Upper lobe of left lung (tissue), 6 donors: ENCODE measurements around the gene ZNF138. TPM values are rescaled to one million over a fixed set of nuclear protein-coding genes. Genes with fewer than 3 reads are reported as not detected.

ENCODE experiments used
- ATAC-seq, 2 donors: fragments of 200-7000 bp; cut with Tn5 transposase; one replicate each; pipeline ENCODE4 v1.9.1; 2022; ENCODE audit warnings: mild to moderate bottlenecking in 2 of 2, moderate library complexity in 2 of 2; ENCODE audit not compliant: low FRiP score in 2 of 2
- DNase-seq, 2 donors: peaks; one replicate each; pipeline ENCODE4 v3.0.0-alpha.2; 2019 to 2020
- H3K27ac ChIP-seq, 4 donors: fragments of 200-600 bp; sonication (generic); one replicate each; pipeline ENCODE4 v1.5.1; 2016 to 2019
- H3K27me3 ChIP-seq, 4 donors: fragments of 200-600 bp; sonication (generic); one replicate each; pipeline ENCODE4 v1.5.1; 2017 to 2019
- H3K36me3 ChIP-seq, 4 donors: fragments of 200-600 bp; sonication (generic); one replicate each; pipeline ENCODE4 v1.5.1; 2016 to 2019
- H3K4me1 ChIP-seq, 4 donors: fragments of 200-600 bp; sonication (generic); one replicate each; pipeline ENCODE4 v1.5.1; 2018 to 2019
- H3K4me3 ChIP-seq, 4 donors: fragments of 200-600 bp; sonication (generic); one replicate each; pipeline ENCODE4 v1.5.1; 2017 to 2019; ENCODE audit warnings: mild to moderate bottlenecking in 2 of 4, moderate library complexity in 1 of 4
- H3K9me3 ChIP-seq, 4 donors: fragments of 200-600 bp; sonication (generic); one replicate each; pipeline ENCODE4 v1.5.1; 2018 to 2019
- EP300 ChIP-seq, 4 donors: sonication (generic); formaldehyde crosslinking; IDR thresholded peaks; one replicate each; pipeline ENCODE4 v1.5.1; 2017; ENCODE audit warnings: antibody characterized with exemption in 4 of 4, control low read depth in 2 of 4
- POLR2A ChIP-seq, 4 donors: fragments of 450-650 bp; IDR thresholded peaks; one replicate each; pipeline ENCODE4 v1.5.1; 2016 to 2017; ENCODE audit warnings: antibody characterized with exemption in 4 of 4, mild to moderate bottlenecking in 2 of 4
- POLR2AphosphoS5 ChIP-seq, 2 donors: sonication (generic); formaldehyde crosslinking; IDR thresholded peaks; one replicate each; pipeline ENCODE4 v1.5.1; 2017; ENCODE audit warnings: antibody characterized with exemption in 2 of 2
- WGBS, 2 donors: methylation state at CpG; one replicate each; pipeline ENCODE4 v1.1.5; 2017 to 2018; 5-methylcytosine and 5-hydroxymethylcytosine counted together
- total RNA-seq, 6 donors: library from RNA; depleted of rRNA in 4 of 6; stranded (reverse); fragments of >200 nt in 4 of 6; gene quantifications; one replicate each; pipeline versions ENCODE4 v1.1.0 to v1.2.1, GENCODE V29; 2016 to 2021
- TF ChIP-seq, protein P1 (sequence below), 6 experiments: fragments of 450-650 bp in 4 of 6; fragments of 200-600 bp in 2 of 6; sonication (generic) in 2 of 6; IDR thresholded peaks; one replicate each; pipeline ENCODE4 v1.5.1; 2016 to 2019; ENCODE audit warnings: antibody characterized with exemption in 6 of 6
- donor health status: DM: no; HTN: no; CAD: no; lungs with moderate emphysema.
- donor health status: DM: no; HTN: yes; CAD: no; lungs with severe emphysema.

The ZNF138 gene
- total RNA-seq, 6 donors from 2014 or later = 3.4 to 23.7 (median 5.0) TPM

DNA sequence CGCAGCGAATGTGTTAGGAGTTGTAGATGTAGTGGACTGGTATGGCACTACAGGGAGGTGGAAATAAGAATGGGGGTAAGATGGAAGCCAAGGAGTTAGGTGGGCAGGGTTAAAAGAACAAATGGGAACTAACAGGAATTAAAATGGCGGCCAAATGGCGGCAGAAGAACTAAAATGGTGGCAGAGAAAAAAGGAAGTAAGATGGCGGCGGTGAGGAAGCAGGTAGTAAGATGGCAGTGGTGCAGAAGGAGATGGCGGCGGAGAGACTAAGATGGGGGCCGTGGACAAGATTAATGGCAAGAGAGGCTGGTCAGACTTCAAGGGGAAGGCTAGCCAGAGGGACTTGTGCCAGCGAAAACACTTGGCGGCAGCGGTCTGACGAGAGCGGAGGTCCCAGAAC lies 44.5 kb downstream of the ZNF138 start:
- Histone ChIP-seq H3K27me3 (no peaks in the 10 kb centered on the region), H3K4me1 (no peaks in the 10 kb centered on the region), H3K9me3 (no peaks in the 10 kb centered on the region), H3K27ac (no peak overlapping the region), H3K4me3 (no peak overlapping the region), H3K36me3 (no peaks in the 10 kb centered on the region)
- TF ChIP-seq POLR2AphosphoS5 (IDR thresholded peaks at IDR 0.05) (no peak), POLR2A (IDR thresholded peaks at IDR 0.05) (no peak), EP300 (IDR thresholded peaks at IDR 0.05) (no peak)
- TF ChIP-seq, protein P1, sequence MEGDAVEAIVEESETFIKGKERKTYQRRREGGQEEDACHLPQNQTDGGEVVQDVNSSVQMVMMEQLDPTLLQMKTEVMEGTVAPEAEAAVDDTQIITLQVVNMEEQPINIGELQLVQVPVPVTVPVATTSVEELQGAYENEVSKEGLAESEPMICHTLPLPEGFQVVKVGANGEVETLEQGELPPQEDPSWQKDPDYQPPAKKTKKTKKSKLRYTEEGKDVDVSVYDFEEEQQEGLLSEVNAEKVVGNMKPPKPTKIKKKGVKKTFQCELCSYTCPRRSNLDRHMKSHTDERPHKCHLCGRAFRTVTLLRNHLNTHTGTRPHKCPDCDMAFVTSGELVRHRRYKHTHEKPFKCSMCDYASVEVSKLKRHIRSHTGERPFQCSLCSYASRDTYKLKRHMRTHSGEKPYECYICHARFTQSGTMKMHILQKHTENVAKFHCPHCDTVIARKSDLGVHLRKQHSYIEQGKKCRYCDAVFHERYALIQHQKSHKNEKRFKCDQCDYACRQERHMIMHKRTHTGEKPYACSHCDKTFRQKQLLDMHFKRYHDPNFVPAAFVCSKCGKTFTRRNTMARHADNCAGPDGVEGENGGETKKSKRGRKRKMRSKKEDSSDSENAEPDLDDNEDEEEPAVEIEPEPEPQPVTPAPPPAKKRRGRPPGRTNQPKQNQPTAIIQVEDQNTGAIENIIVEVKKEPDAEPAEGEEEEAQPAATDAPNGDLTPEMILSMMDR (IDR thresholded peaks at IDR 0.05) = no peak
- WGBS, 2 donors = 78 to 81% methylated on average over 14 of the region's 14 CpGs
- no peak for ATAC-seq
- no peak for DNase-seq

DNA sequence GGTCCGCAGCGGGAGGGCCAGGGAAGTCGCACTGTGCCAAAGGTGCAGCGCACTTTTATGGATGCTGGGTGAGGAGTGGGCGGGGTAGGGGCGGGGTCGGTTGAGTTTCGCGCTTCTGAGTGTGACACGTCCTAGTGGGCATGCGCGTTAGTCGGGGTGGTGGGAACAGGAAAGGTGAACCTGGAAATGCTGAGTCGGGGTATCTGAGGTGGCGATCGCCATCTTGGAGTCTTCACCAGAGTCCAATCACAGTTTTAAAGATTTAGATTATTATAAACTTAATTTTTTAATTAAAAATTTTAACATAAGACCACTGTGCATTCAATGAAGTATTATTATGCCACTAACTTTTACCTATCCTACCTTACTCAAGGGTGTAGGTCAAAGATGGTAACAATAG lies 45.7 kb downstream of the ZNF138 start:
- no peaks in the 10 kb centered on the region for H3K36me3 ChIP-seq
- H3K9me3 ChIP-seq = no peaks in the 10 kb centered on the region
- H3K27me3 ChIP-seq = no peaks in the 10 kb centered on the region
- DNase-seq (peak in 1 of 2 donors; percentile 38), ATAC-seq (no peak)
- TF ChIP-seq POLR2A (IDR thresholded peaks at IDR 0.05) (no peak), EP300 (IDR thresholded peaks at IDR 0.05) (no peak)
- TF ChIP-seq, protein P1 (IDR thresholded peaks at IDR 0.05) = no peak
- H3K4me3 ChIP-seq = no peak overlapping the region
- no peak overlapping the region for H3K27ac ChIP-seq
- 93 to 96% methylated on average over 16 of the region's 16 CpGs for WGBS, 2 donors
- no peaks in the 10 kb centered on the region for H3K4me1 ChIP-seq

DNA sequence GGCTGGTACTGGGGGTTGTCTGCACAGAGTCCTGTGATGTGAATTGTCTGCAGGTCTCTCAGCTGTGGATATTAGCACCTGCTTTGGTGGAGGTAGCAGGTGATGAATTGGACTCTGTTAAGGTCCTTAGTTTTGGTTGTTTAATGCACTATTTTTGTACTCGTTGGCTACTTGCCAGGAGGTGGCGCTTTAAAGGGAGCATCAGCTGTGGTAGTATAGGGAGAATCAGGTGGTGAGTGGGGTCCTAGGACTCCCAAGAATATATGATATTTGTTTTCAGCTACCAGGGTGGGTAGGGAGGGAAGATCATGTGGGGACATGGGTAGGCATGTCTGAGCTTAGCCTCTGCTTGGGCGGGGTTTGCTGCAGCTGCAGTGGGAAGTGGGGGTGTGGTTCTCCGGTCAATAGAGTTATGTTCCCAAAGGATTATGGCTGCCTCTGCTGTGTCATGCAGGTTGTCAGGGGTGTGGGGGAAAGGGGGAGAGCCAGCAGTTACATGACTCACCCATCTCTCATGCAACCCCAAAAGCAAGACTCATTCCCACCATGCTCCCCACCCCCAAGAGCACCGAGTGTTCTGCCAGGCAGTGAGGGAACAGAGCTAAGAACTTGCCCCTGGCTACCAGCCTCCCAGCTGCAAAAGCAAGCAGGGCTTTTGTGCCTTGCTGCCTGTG lies 55.2 kb downstream of the ZNF138 start:
- Histone ChIP-seq H3K9me3 (no peaks in the 10 kb centered on the region), H3K36me3 (no peaks in the 10 kb centered on the region), H3K4me3 (no peak overlapping the region), H3K27me3 (no peaks in the 10 kb centered on the region), H3K27ac (no peak overlapping the region), H3K4me1 (no peaks in the 10 kb centered on the region)
- WGBS, 2 donors = 68 to 70% methylated on average over 5 of the region's 5 CpGs
- ATAC-seq = peak in 1 of 2 donors; percentile 80
- no peak for DNase-seq
- TF ChIP-seq, protein P1 (IDR thresholded peaks at IDR 0.05) = no peak
- TF ChIP-seq POLR2A (IDR thresholded peaks at IDR 0.05) = no peak
- TF ChIP-seq POLR2AphosphoS5 (IDR thresholded peaks at IDR 0.05) = no peak
- TF ChIP-seq EP300 (IDR thresholded peaks at IDR 0.05) = no peak

DNA sequence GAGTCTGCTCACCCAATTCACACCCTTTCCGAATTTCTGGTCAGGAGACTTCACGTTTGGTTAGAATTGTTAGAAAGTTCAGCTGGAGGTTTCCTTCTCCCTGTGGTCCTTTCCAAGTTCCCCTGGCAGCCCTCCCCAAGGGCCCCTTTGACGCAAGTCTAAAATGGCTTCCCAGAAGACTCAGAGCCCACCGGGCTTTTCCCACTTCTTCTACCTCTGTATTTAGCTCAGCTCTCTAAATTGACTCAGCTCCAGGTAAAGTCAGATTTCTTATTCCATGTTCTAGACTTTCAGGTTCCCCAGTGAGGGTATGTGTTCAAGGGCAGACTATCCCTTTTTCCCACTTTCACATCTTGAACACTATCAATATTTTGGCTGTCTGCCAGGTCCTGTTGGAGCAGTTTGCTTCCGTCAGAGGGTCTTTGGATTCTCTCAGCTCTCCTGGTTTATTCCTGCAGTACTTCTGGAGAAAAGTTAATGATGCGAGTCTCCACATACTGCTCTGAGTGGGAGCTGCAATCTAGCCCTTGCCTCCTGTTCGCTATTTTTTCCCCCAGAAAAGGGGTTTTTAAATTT lies 55.8 kb downstream of the ZNF138 start:
- DNase-seq (no peak), ATAC-seq (no peak)
- Histone ChIP-seq H3K9me3 (no peaks in the 10 kb centered on the region), H3K27ac (no peak overlapping the region), H3K36me3 (no peaks in the 10 kb centered on the region), H3K4me3 (no peak overlapping the region), H3K4me1 (no peaks in the 10 kb centered on the region), H3K27me3 (no peaks in the 10 kb centered on the region)
- no peak for TF ChIP-seq EP300 (IDR thresholded peaks at IDR 0.05)
- TF ChIP-seq, protein P1 (IDR thresholded peaks at IDR 0.05) = no peak
- TF ChIP-seq POLR2A (IDR thresholded peaks at IDR 0.05) = no peak
- no peak for TF ChIP-seq POLR2AphosphoS5 (IDR thresholded peaks at IDR 0.05)
- 83% methylated on average over 7 of the region's 7 CpGs for WGBS, 2 donors

DNA sequence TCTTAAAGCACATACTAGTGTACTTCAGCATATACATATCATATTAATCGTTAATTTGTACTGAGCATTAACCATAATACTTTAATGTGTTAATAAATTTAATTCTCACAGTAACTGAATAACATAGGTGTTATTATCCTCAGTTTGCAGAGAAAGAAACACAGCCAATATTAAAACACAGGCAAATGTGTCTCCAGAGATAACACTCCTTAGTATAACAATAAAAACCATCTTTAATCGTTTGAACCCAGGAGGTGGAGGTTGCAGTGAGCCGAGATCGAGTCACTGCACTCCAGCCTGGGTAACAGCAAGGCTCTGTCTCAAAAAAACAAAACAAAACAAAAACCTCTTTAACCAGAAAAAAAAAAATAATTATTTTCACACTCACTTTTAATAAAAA lies 59.5 kb downstream of the ZNF138 start:
- Histone ChIP-seq H3K9me3 (no peaks in the 10 kb centered on the region), H3K27ac (no peak overlapping the region), H3K4me1 (no peaks in the 10 kb centered on the region), H3K27me3 (no peaks in the 10 kb centered on the region), H3K36me3 (no peaks in the 10 kb centered on the region), H3K4me3 (no peak overlapping the region)
- 74 to 96% methylated on average over 4 of the region's 4 CpGs for WGBS, 2 donors
- ATAC-seq (no peak), DNase-seq (no peak)
- no peak for TF ChIP-seq POLR2AphosphoS5 (IDR thresholded peaks at IDR 0.05)
- TF ChIP-seq EP300 (IDR thresholded peaks at IDR 0.05) = no peak
- TF ChIP-seq POLR2A (IDR thresholded peaks at IDR 0.05) = no peak
- TF ChIP-seq, protein P1 (IDR thresholded peaks at IDR 0.05) = no peak
